H1 (cell line): Measurements from ENCODE around the gene MUC2. TPM values are rescaled to one million over a fixed set of nuclear protein-coding genes. Genes with fewer than 3 reads are reported as not detected.

ENCODE experiments used
- CTCF ChIA-PET: fragments of 300-600 bp; sonication (Branson Sonifier 250); formaldehyde crosslinking; loops from one replicate; lab custom pipeline; 2021; ENCODE audit not compliant: partially characterized antibody; lab: Charles Lee
- POLR2A ChIA-PET: fragments of 300-600 bp; sonication (Branson Sonifier 250); formaldehyde crosslinking; loops from one replicate; lab custom pipeline; 2021; ENCODE audit warnings: inconsistent platforms; ENCODE audit not compliant: partially characterized antibody; lab: Charles Lee
- DNase-seq, 2 experiments: peaks; one replicate each; pipeline versions ENCODE4 v3.0.0 to v3.0.0-alpha.2; 2010 to 2022; ENCODE audit warnings: low spot score in 2 of 2, low read depth in 1 of 2, mixed read lengths in 1 of 2
- FAIRE-seq: peaks from 2 replicates; lab custom pipeline; 2011; peaks lifted over from hg19 to GRCh38; lab: Jason Lieb, UNC
- H2AFZ ChIP-seq: 2 replicates; pipeline ENCODE4 v1.8.1; 2012; ENCODE audit warnings: low read length, inconsistent platforms
- H2AK5ac ChIP-seq: 2 replicates; pipeline ENCODE4 v1.6.1; 2013; ENCODE audit warnings: low read depth, low read length
- H2BK120ac ChIP-seq: replicated peaks from 2 replicates; pipeline ENCODE3; 2013; ENCODE audit warnings: low read depth, low read length, inconsistent platforms
- H2BK12ac ChIP-seq: 2 replicates; pipeline ENCODE4 v1.6.1; 2013; ENCODE audit warnings: low read depth, low read length
- H2BK15ac ChIP-seq: 2 replicates; pipeline ENCODE4 v1.6.1; 2013; ENCODE audit warnings: low read length
- H2BK20ac ChIP-seq: 2 replicates; pipeline ENCODE4 v1.6.1; 2013; ENCODE audit warnings: low read length
- H2BK5ac ChIP-seq: 2 replicates; pipeline ENCODE4 v1.6.1; 2013; ENCODE audit warnings: low read depth, low read length
- H3K14ac ChIP-seq: 2 replicates; pipeline ENCODE4 v1.6.1; 2013; ENCODE audit warnings: inconsistent platforms; ENCODE audit not compliant: insufficient read length
- H3K18ac ChIP-seq: 2 replicates; pipeline ENCODE4 v1.6.1; 2013; ENCODE audit warnings: low read length; ENCODE audit errors: extremely low read depth
- H3K23ac ChIP-seq: 2 replicates; pipeline ENCODE4 v1.6.1; 2013; ENCODE audit warnings: inconsistent platforms; ENCODE audit not compliant: insufficient read length
- H3K23me2 ChIP-seq: 2 replicates; pipeline ENCODE4 v1.6.1; 2013; ENCODE audit warnings: low read depth, low read length
- H3K27ac ChIP-seq: 2 replicates; pipeline ENCODE4 v1.6.1; 2011; ENCODE audit warnings: low read depth, low read length, inconsistent platforms
- H3K27me3 ChIP-seq, 4 experiments: replicated peaks in 1 of 4; 1 replicate in 1 of 4; 2 replicates in 3 of 4; pipeline versions ENCODE4 v1.6.1 to v1.8.1; 2011 to 2013; ENCODE audit warnings: low read length in 3 of 4, mild to moderate bottlenecking in 3 of 4, inconsistent platforms in 2 of 4, mixed read lengths in 2 of 4, moderate library complexity in 1 of 4; ENCODE audit not compliant: control insufficient read depth in 3 of 4, insufficient read depth in 3 of 4; ENCODE audit errors: extremely low read depth in 1 of 4
- H3K36me3 ChIP-seq, 4 experiments: 2 replicates each; pipeline versions ENCODE4 v1.6.1 to v1.8.1; 2011 to 2013; ENCODE audit warnings: mild to moderate bottlenecking in 4 of 4, low read length in 3 of 4, moderate library complexity in 2 of 4, control low read depth in 1 of 4, inconsistent platforms in 1 of 4; ENCODE audit not compliant: insufficient read depth in 4 of 4, control insufficient read depth in 2 of 4
- H3K4ac ChIP-seq: replicated peaks from 2 replicates; pipeline ENCODE3; 2013; ENCODE audit warnings: low read length, low read depth, mixed read lengths, inconsistent platforms; ENCODE audit not compliant: insufficient read length
- H3K4me1 ChIP-seq, 4 experiments: replicated peaks in 1 of 4; 1 replicate in 1 of 4; 2 replicates in 3 of 4; pipeline versions ENCODE4 v1.6.1 to v1.8.1; 2011 to 2013; ENCODE audit warnings: low read length in 3 of 4, inconsistent platforms in 2 of 4, mixed read lengths in 1 of 4; ENCODE audit not compliant: insufficient read depth in 4 of 4, control insufficient read depth in 3 of 4
- H3K4me2 ChIP-seq, 2 experiments: 2 replicates each; pipeline versions ENCODE4 v1.6.1 to v1.8.1; 2011 to 2013; ENCODE audit warnings: low read depth in 2 of 2, low read length in 2 of 2, control low read depth in 1 of 2, inconsistent platforms in 1 of 2, mild to moderate bottlenecking in 1 of 2; ENCODE audit not compliant: insufficient read depth in 1 of 2
- H3K4me3 ChIP-seq, 4 experiments: fragments of 200-600, 300-600 bp in 1 of 4; sonication (generic), shearing (Covaris generic), sonication (Bioruptor Twin) in 1 of 4; 2 replicates each; pipeline versions ENCODE4 v1.5.1 to v1.8.1; 2011 to 2016; ENCODE audit warnings: low read length in 4 of 4, low read depth in 3 of 4, control low read depth in 2 of 4, inconsistent platforms in 2 of 4, mild to moderate bottlenecking in 2 of 4, mixed read lengths in 1 of 4, moderate library complexity in 1 of 4; ENCODE audit not compliant: insufficient read depth in 2 of 4; ENCODE audit errors: extremely low read depth in 1 of 4
- H3K56ac ChIP-seq: replicated peaks from 2 replicates; pipeline ENCODE3; 2013; ENCODE audit warnings: low read depth, mild to moderate bottlenecking, mixed read lengths, low read length, inconsistent platforms; ENCODE audit not compliant: insufficient read length
- H3K79me1 ChIP-seq: 2 replicates; pipeline ENCODE4 v1.6.1; 2013; ENCODE audit warnings: low read depth, low read length, control low read depth
- H3K79me2 ChIP-seq, 2 experiments: 2 replicates each; pipeline versions ENCODE4 v1.6.1 to v1.8.1; 2012 to 2013; ENCODE audit warnings: low read length in 2 of 2, mild to moderate bottlenecking in 2 of 2, inconsistent platforms in 1 of 2; ENCODE audit not compliant: insufficient read depth in 2 of 2, control insufficient read depth in 1 of 2
- H3K9ac ChIP-seq, 4 experiments: replicated peaks in 1 of 4; 1 replicate in 1 of 4; 2 replicates in 3 of 4; pipeline versions ENCODE4 v1.6.1 to v1.8.1; 2011 to 2013; ENCODE audit warnings: low read depth in 3 of 4, low read length in 3 of 4, control low read depth in 2 of 4, mild to moderate bottlenecking in 2 of 4, moderate library complexity in 2 of 4, inconsistent platforms in 1 of 4; ENCODE audit errors: extremely low read depth in 1 of 4
- H3K9me3 ChIP-seq, 2 experiments: 2 replicates each; pipeline versions ENCODE4 v1.6.1 to v1.8.1; 2012 to 2013; ENCODE audit warnings: mild to moderate bottlenecking in 2 of 2, moderate library complexity in 2 of 2, control low read depth in 1 of 2, inconsistent platforms in 1 of 2, low read depth in 1 of 2, low read length in 1 of 2, mixed read lengths in 1 of 2; ENCODE audit not compliant: insufficient read depth in 2 of 2
- H4K20me1 ChIP-seq, 2 experiments: replicated peaks in 1 of 2; 2 replicates each; pipeline versions ENCODE3 to v1.8.1; 2011 to 2013; ENCODE audit warnings: inconsistent platforms in 2 of 2, low read length in 2 of 2, mild to moderate bottlenecking in 1 of 2; ENCODE audit not compliant: insufficient read depth in 2 of 2, control insufficient read depth in 1 of 2
- H4K5ac ChIP-seq: 2 replicates; pipeline ENCODE4 v1.6.1; 2013; ENCODE audit warnings: low read length, low read depth, mixed read lengths, inconsistent platforms; ENCODE audit not compliant: insufficient read length
- H4K8ac ChIP-seq: 2 replicates; pipeline ENCODE4 v1.8.0; 2013; ENCODE audit warnings: mild to moderate bottlenecking, moderate library complexity, low read length, inconsistent platforms; ENCODE audit not compliant: insufficient read depth; ENCODE audit errors: extremely low read depth
- H4K91ac ChIP-seq: replicated peaks from 2 replicates; pipeline ENCODE3; 2013; ENCODE audit warnings: low read length, mixed read lengths, inconsistent platforms; ENCODE audit not compliant: insufficient read length
- HDAC6 ChIP-seq: IDR thresholded peaks from one replicate; pipeline ENCODE4 v1.7.1; 2012; ENCODE audit warnings: low read depth, mild to moderate bottlenecking, inconsistent platforms, low read length, moderate library complexity
- JUND ChIP-seq: IDR thresholded peaks from 2 replicates; pipeline ENCODE4 v1.6.1; 2011; ENCODE audit warnings: mild to moderate bottlenecking, improper control_type of control experiment, low read length
- POLR2AphosphoS5 ChIP-seq: IDR thresholded peaks from 2 replicates; pipeline ENCODE4 v1.6.1; 2011; ENCODE audit warnings: low read depth, low read length
- RAD21 ChIP-seq, 2 experiments: IDR thresholded peaks in 1 of 2; conservative IDR thresholded peaks in 1 of 2; 2 replicates each; pipeline ENCODE4 v1.6.1; 2011; ENCODE audit warnings: low read depth in 2 of 2, low read length in 2 of 2, improper control_type of control experiment in 1 of 2, inconsistent platforms in 1 of 2, mild to moderate bottlenecking in 1 of 2, moderate library complexity in 1 of 2
- RFX5 ChIP-seq: IDR thresholded peaks from 2 replicates; pipeline ENCODE4 v1.6.1; 2011; ENCODE audit warnings: low read depth, low read length, improper control_type of control experiment, borderline replicate concordance
- SP1 ChIP-seq: IDR thresholded peaks from 2 replicates; pipeline ENCODE4 v1.6.1; 2011; ENCODE audit warnings: low read depth, low read length
- SRF ChIP-seq: IDR thresholded peaks from 2 replicates; pipeline ENCODE4 v1.6.1; 2011; ENCODE audit warnings: mild to moderate bottlenecking, low read depth, low read length, moderate library complexity
- ZNF274 ChIP-seq: IDR thresholded peaks from 2 replicates; pipeline ENCODE4 v1.7.0; 2012; ENCODE audit warnings: low read length, borderline replicate concordance; ENCODE audit errors: extremely low read depth
- WGBS, 2 experiments: shearing (Covaris generic) in 1 of 2; methylation state at CpG; one replicate each; pipeline versions ENCODE4 v1.1.6 to v1.1.7; 2013 to 2015; ENCODE audit warnings: low lambda C conversion rate in 2 of 2, mixed read lengths in 2 of 2, inconsistent platforms in 1 of 2, low coverage in 1 of 2, missing lambda C conversion rate in 1 of 2; ENCODE audit not compliant: insufficient replicate concordance in 2 of 2, insufficient coverage in 1 of 2, insufficient read length in 1 of 2; ENCODE audit errors: extremely low coverage in 1 of 2, missing lambda C conversion rate in 1 of 2; 5-methylcytosine and 5-hydroxymethylcytosine counted together
- polyA plus RNA-seq, 7 experiments: library from polyadenylated mRNA; depleted of rRNA in 3 of 7; stranded (reverse) in 5 of 7; unstranded in 2 of 7; fragments of >200 nt in 5 of 7; fragments of 200-250 nt in 2 of 7; gene quantifications; 1 replicate in 5 of 7; 2 replicates in 1 of 7; 4 replicates in 1 of 7; pipeline versions ENCODE4 v1.2.1 to v1.2.3, GENCODE V29; 2011 to 2013; ENCODE audit warnings: missing spikeins in 2 of 7, mixed read lengths in 2 of 7
- total RNA-seq: library from RNA; stranded (reverse); fragmentation: NEBNext Ultra II Directional; extraction: Animal tissue kit (Norgen Biotek cat#: 25700); gene quantifications from 2 replicates; pipeline ENCODE4 v1.2.1, GENCODE V29; 2021
- TF ChIP-seq, protein P1 (sequence below): IDR thresholded peaks from 2 replicates; pipeline ENCODE4 v1.6.1; 2012; ENCODE audit warnings: inconsistent platforms
- TF ChIP-seq, protein P2 (sequence below), 3 experiments: IDR thresholded peaks; 1 replicate in 2 of 3; 2 replicates in 1 of 3; pipeline versions ENCODE4 v1.5.1 to v1.6.1; 2011; ENCODE audit warnings: low read length in 3 of 3, mild to moderate bottlenecking in 3 of 3, inconsistent platforms in 2 of 3, low read depth in 1 of 3, moderate library complexity in 1 of 3; ENCODE audit not compliant: insufficient read depth in 1 of 3; ENCODE audit errors: control extremely low read depth in 1 of 3

The MUC2 gene
- total and polyA plus RNA-seq, 2 of the 8 experiments (the other 6 are each of a cell fraction or from before 2014, with no cell fraction given) = not detected

DNA sequence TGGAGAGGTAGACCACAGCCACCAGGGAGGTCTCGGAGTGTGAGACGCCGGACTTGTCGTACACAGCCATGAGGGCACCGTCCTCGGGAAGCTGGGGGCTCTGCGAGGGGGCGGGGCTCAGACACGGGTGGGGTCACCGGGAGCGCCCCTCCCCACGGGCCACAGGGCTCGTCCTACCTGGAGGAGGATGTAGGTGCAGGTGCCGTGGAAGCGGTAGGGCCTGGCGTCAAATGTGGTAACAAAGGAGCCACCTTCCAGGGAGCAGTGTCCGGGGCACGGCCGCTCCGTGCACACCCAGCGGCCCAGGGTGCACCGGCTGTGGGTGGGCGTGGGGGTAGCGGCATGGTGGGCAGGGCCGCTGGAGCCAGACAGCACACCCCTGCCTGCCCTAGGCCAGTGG, 45.6 kb upstream of the MUC2 start:
- peak overlapping the region; percentile 54 for H4K91ac ChIP-seq
- ChIA-PET POLR2A (interaction anchor here (2.5 kb wide), 1 partner anchor 14 kb away, joined by 12 read pairs; no protein-coding TSS in a partner anchor), CTCF (interaction anchor here (1.3 kb wide), 1 partner anchor 567 kb away, joined by 3 read pairs; no protein-coding TSS in a partner anchor)
- TF ChIP-seq SRF = no peak
- TF ChIP-seq ZNF274 = no peak
- TF ChIP-seq JUND = no peak
- TF ChIP-seq, protein P1, sequence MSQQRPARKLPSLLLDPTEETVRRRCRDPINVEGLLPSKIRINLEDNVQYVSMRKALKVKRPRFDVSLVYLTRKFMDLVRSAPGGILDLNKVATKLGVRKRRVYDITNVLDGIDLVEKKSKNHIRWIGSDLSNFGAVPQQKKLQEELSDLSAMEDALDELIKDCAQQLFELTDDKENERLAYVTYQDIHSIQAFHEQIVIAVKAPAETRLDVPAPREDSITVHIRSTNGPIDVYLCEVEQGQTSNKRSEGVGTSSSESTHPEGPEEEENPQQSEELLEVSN = no peak
- no peak for TF ChIP-seq SP1
- TF ChIP-seq HDAC6 = no peak
- no peak for TF ChIP-seq POLR2AphosphoS5
- TF ChIP-seq, protein P2, sequence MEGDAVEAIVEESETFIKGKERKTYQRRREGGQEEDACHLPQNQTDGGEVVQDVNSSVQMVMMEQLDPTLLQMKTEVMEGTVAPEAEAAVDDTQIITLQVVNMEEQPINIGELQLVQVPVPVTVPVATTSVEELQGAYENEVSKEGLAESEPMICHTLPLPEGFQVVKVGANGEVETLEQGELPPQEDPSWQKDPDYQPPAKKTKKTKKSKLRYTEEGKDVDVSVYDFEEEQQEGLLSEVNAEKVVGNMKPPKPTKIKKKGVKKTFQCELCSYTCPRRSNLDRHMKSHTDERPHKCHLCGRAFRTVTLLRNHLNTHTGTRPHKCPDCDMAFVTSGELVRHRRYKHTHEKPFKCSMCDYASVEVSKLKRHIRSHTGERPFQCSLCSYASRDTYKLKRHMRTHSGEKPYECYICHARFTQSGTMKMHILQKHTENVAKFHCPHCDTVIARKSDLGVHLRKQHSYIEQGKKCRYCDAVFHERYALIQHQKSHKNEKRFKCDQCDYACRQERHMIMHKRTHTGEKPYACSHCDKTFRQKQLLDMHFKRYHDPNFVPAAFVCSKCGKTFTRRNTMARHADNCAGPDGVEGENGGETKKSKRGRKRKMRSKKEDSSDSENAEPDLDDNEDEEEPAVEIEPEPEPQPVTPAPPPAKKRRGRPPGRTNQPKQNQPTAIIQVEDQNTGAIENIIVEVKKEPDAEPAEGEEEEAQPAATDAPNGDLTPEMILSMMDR (IDR thresholded peaks at IDR 0.05; ENCODE audit: control extremely low read depth in 1 of 3, insufficient read depth in 1 of 3, low read depth in 1 of 3, low read length in 3 of 3) = no peak
- TF ChIP-seq RFX5 = no peak
- TF ChIP-seq RAD21 (IDR thresholded peaks at IDR 0.05 in 1 of 2, conservative IDR thresholded peaks at IDR 0.05 in 1 of 2; ENCODE audit: low read depth in 2 of 2, low read length in 2 of 2) = no peak

More for the DNA sequence above, 45.6 kb upstream of the MUC2 start:
- peaks cover 4% of the 10 kb centered on the region; the same call in 1 of the 2 replicates for H3K79me1 ChIP-seq
- no peak overlapping the region for H3K4me2 ChIP-seq
- no peak overlapping the region for H2BK15ac ChIP-seq
- H2AFZ ChIP-seq = no peak overlapping the region
- 89% methylated on average over 12 of the region's 25 CpGs; no CpG with 5 or more reads in 1 of the 2 experiments for WGBS, 2 experiments
- FAIRE-seq (no peak), DNase-seq (no peak)
- no peak overlapping the region for H3K9ac ChIP-seq
- H2BK120ac ChIP-seq = no peak overlapping the region
- H3K36me3 ChIP-seq = no peaks in the 10 kb centered on the region
- H3K4me1 ChIP-seq = no peaks in the 10 kb centered on the region
- H3K4me3 ChIP-seq = no peak overlapping the region
- no peak overlapping the region for H3K4ac ChIP-seq
- H3K79me2 ChIP-seq = no peaks in the 10 kb centered on the region
- no peak overlapping the region for H2AK5ac ChIP-seq
- no peak overlapping the region for H3K56ac ChIP-seq
- no peak overlapping the region for H2BK20ac ChIP-seq
- no peak overlapping the region for H3K18ac ChIP-seq
- H3K14ac ChIP-seq = no peak overlapping the region
- peaks cover 0 to 9% of the 10 kb centered on the region in 2 experiments for H4K20me1 ChIP-seq
- no peak overlapping the region; the same call in 1 of the 2 replicates for H4K8ac ChIP-seq
- no peak overlapping the region for H3K23ac ChIP-seq
- H4K5ac ChIP-seq = no peak overlapping the region
- peaks cover 7% of the 10 kb centered on the region for H3K23me2 ChIP-seq
- H3K27me3 ChIP-seq = no peaks in the 10 kb centered on the region
- H2BK5ac ChIP-seq = no peak overlapping the region
- no peak overlapping the region for H3K27ac ChIP-seq
- H3K9me3 ChIP-seq = no peaks in the 10 kb centered on the region
- no peak overlapping the region; the same call in 1 of the 2 replicates for H2BK12ac ChIP-seq
